DMS 273 treated with DMSO at 0.1 percent for 48 hours (cell line): Measurements from ENCODE around the gene TMEM247.

Source experiments
- DNase-seq: peaks from one replicate; lab custom pipeline; 2025; lab: John Stamatoyannopoulos, UW

TMEM247 gene

GRCh38 chr2:46479265-46479664, at the start of gene TMEM247:
TMEM247 (plus strand) TSS chr2:46479565.
- DNase-seq, result no peak

- DNase-seq, result no peak
These were observed 49.0 kb upstream of the TMEM247 start for GRCh38 chr2:46430413-46430812.

- no peak for DNase-seq
These were observed 48.4 kb upstream of the TMEM247 start for GRCh38 chr2:46430992-46431391.

- DNase-seq, result peak; percentile 28
These were observed 47.7 kb upstream of the TMEM247 start for GRCh38 chr2:46431481-46432235.

- DNase-seq, result no peak
These were observed 44.5 kb upstream of the TMEM247 start for GRCh38 chr2:46434851-46435273.

- DNase-seq, result no peak
These were observed 44.0 kb upstream of the TMEM247 start for GRCh38 chr2:46435353-46435752.

GRCh38 chr2:46435796-46436360, 43.5 kb upstream of the TMEM247 start:
- no peak for DNase-seq

GRCh38 chr2:46436800-46437199, 42.6 kb upstream of the TMEM247 start:
- DNase-seq, result no peak

- DNase-seq, result no peak
These were observed 41.3 kb upstream of the TMEM247 start for GRCh38 chr2:46438102-46438501.

- DNase-seq, result no peak
These were observed 40.6 kb upstream of the TMEM247 start for GRCh38 chr2:46438794-46439193.

GRCh38 chr2:46439582-46439981, 39.8 kb upstream of the TMEM247 start:
- no peak for DNase-seq

- DNase-seq, result no peak
These were observed 37.3 kb upstream of the TMEM247 start for GRCh38 chr2:46441838-46442712.

- DNase-seq, result no peak
These were observed 34.6 kb upstream of the TMEM247 start for GRCh38 chr2:46444732-46445131.

GRCh38 chr2:46445556-46445955, 33.8 kb upstream of the TMEM247 start:
- no peak for DNase-seq

- DNase-seq, result no peak
These were observed 32.3 kb upstream of the TMEM247 start for GRCh38 chr2:46446871-46447568.

- no peak for DNase-seq
These were observed 31.7 kb upstream of the TMEM247 start for GRCh38 chr2:46447649-46448048.

GRCh38 chr2:46448111-46448510, 31.3 kb upstream of the TMEM247 start:
- no peak for DNase-seq

GRCh38 chr2:46448641-46449040, 30.7 kb upstream of the TMEM247 start:
- DNase-seq, result no peak

- DNase-seq, result no peak
These were observed 29.7 kb upstream of the TMEM247 start for GRCh38 chr2:46449700-46450099.

- no peak for DNase-seq
These were observed 28.1 kb upstream of the TMEM247 start for GRCh38 chr2:46451131-46451711.

GRCh38 chr2:46456789-46457188, 22.6 kb upstream of the TMEM247 start:
- no peak for DNase-seq
